ENCODE measurements around the gene CST3.
A peak's percentile ranks its signal among the peaks of the same experiment; 100 is the strongest.
"Not testable (repeated sequence)": the region's sequence is repeated elsewhere in the genome, so short reads cannot be mapped to it uniquely, and the experiment has no call there.

The CST3 gene

GRCh38 chr20:23627501-23627900, 10.3 kb downstream of the CST3 start:
- DNase-seq, result no peak

- DNase-seq, result no peak
Measured at GRCh38 chr20:23626040-23626620, 11.6 kb downstream of the CST3 start.

GRCh38 chr20:23625236-23625964, 12.4 kb downstream of the CST3 start:
- DNase-seq, result no peak

DNA sequence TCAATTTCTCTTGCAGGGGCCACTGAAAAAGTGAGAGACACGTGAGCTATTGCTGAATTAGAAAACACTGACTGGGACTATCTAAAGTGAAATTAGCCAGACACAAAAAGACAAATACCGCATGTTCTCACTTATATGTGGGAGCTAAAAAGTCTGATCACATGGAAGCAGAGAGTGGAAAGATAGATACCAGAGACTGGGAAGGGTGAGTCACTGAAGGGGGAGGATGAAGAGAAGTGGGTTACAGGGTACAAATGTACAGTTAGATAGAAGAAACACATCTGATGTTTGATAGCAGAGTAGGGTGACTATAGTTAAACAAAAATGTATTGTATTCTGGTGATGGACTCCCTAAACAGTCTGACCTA, 13.4 kb downstream of the CST3 start:
- no peak for DNase-seq

GRCh38 chr20:23623666-23624323, 14.0 kb downstream of the CST3 start:
- no peak for DNase-seq

GRCh38 chr20:23622839-23623343, 14.9 kb downstream of the CST3 start:
- no peak for DNase-seq

- DNase-seq, result not testable (repeated sequence)
Measured at GRCh38 chr20:23622401-23622800, 15.4 kb downstream of the CST3 start.

- not testable (repeated sequence) for DNase-seq
Measured at GRCh38 chr20:23620670-23621386, 16.9 kb downstream of the CST3 start.

GRCh38 chr20:23614163-23614562, 23.6 kb downstream of the CST3 start:
- DNase-seq, result no peak

- no peak for DNase-seq
Measured at GRCh38 chr20:23613676-23614075, 24.1 kb downstream of the CST3 start.

DNA sequence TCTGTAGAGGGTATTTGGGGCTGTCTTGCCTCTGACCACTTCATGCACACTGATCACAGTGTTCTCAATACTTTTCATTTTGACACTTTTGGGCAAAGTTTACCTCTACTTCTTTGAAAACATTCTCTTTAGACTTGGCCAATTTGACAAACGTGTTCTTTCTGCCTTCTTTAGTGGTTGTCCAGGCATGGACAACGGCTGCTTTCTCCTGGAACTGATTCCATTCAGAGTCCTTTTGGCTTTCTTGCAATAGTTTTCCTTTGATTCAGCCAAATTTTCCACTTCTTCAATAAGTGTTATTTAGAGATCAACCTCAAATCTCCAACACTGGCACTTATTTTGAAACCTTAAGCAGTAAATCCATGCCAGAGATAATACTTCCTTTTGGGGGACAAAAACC, 25.4 kb downstream of the CST3 start:
- DNase-seq, result no peak

GRCh38 chr20:23609486-23610109, 28.2 kb downstream of the CST3 start:
- no peak for DNase-seq

- DNase-seq, result no peak
Measured at GRCh38 chr20:23608251-23608846, 29.4 kb downstream of the CST3 start.

GRCh38 chr20:23607497-23608245, 30.1 kb downstream of the CST3 start:
- no peak for DNase-seq

DNA sequence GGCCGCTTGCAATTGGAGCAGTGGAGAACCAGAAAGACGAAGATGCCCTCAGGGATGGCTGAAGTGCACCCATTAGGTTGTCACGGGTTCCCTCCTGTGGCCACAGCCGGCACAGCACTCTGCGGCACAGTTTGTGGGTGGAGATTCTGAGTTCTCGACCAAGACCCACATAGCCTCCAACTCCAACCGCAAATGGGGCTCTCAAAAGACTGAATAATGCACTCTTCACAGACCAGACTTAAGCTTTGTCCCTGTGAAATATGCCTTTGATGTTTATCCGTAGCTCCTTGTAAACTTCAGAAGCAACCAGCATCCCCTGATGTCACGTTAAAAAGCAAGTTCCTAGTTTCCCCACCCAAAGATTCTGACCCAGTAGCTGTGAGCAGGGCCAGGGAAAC, 31.1 kb downstream of the CST3 start:
- DNase-seq, result peak; percentile 33

DNA sequence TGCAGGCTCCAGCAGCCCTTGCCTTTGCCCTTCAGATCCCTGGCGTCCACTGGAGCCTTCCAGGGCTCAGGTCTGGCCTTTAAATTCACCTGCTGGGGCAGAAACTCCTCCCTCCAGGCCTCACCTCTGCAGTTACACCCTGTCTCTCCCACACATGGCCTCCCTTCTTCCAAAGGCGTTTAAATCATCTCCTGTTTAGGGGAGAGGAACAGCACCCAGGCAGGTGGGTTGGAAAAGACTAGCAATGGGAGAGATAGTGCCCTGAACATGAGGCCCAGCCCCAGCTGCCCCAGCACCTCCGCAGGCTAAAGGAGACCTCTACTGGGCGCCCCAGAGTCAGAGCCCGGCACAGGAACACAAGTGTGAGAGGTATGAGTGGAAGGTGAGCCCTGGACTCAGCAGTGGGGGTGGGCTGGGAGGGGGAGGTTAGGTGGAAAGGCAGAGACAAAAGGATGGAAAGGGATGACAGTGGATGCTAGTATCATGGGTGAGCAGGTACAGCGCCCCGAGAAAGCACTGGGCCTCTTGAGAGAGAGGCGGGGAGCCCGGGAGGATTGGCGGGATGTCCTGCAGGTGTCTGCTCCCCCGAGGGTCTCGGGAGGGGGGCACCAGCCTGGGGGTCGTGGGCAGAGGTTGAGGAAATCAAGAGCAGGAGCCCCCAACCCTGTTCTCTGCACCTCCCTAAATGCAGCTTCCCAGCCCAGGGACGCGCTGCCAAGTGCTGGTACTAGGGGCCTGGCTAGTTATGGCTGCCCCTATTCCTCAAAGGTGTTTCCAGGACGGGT, 31.7 kb downstream of the CST3 start, which contains the start of gene CST9:
TSS of gene CST9 (minus strand) at position 51 of the 785 bp plus-strand sequence. CDS start 53 bp downstream, outside the sequence.
- DNase-seq, result no peak

- DNase-seq, result no peak
Measured at GRCh38 chr20:23604306-23604705, 33.4 kb downstream of the CST3 start.

DNA sequence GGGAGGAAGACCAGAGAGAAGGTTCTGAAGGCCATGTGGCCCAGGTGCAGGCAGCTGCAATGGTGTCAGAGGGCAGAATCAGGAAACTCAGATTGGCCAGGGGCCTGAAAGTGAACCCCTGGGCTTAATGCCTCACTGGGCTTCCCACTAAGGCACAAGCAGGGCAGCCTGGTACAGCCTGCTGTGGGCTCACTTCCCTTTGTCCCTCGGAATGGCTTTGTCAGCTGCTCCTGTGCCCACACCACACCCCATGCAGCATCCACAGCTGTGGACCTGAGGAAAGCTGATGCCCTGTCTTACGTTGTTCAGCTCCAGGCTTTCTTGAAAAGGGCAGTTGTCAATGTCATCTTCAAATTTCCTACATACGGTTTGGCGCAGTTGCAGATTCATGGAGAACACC, 34.4 kb downstream of the CST3 start:
- DNase-seq, result no peak

DNA sequence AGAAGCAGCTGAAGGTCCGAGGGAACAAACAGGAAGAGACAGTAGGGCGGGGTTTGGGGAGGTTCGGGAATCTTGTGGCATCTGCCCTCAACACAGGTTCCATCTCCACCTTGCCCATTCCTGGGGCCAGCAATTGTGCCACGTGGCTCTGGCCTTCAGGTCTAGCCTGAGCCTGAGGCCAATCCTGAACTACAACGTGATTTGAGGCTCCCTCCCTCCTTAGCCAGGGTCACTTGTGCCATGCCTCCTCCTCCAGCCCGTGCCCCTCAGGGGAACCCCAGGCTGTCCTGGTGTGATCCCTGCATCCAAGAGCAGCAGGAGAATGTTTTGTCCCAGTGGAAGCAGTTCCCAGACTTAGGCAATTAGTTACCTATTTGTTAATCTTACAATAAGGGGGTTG, 35.1 kb downstream of the CST3 start:
- DNase-seq, result no peak

DNA sequence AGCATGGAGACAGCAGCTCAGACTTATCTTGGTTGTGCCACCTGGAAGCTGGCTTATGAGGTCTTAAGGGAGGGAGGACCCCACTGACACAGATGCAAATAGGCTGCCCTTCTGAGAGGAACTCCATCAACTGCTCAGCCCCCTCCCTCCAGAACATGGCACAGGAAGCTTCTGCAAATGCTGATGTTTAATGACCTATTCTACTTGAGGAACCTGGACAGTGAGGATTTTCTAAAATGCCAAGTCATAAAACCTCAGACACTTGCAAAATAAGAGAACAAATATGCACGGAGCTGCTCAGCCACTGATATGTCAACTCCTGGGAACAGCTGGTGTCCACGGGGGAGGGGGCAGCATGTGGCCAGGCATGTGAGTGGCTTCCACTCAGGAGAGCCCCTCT, 35.5 kb downstream of the CST3 start:
- no peak for DNase-seq

DNA sequence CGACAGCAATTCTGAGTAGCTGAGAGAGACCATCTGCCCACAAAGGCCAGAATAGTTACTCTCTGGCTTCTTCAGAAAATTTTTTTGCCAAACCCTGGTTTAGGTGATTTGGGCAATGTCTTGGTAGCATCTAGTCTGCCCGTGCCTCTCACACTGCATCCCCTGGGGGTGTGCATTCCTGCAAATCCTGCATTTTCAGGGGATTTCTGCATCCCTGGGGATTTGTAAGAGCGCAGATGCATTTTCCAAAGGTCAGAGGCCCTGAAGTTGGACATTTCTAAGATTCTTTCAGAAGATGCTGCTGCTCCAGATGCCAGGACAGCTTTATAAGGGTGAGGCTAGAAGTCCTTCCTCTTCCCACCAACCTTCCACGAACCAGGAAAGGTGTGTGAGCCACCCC, 36.0 kb downstream of the CST3 start:
- DNase-seq, result no peak
